Liver (tissue), 9 donors: ENCODE measurements around the gene RBM34. TPM values are rescaled to one million over a fixed set of nuclear protein-coding genes. Genes with fewer than 3 reads are reported as not detected.
"Not testable (repeated sequence)": the region's sequence is repeated elsewhere in the genome, so short reads cannot be mapped to it uniquely, and the experiment has no call there.

ENCODE experiments used
- DNase-seq: peaks from one replicate; pipeline ENCODE4 v3.0.0-alpha.2; 2017; ENCODE audit warnings: low spot score
- H3K27ac ChIP-seq, 2 donors: one replicate each; pipeline ENCODE4 v1.7.0; 2013; ENCODE audit warnings: inconsistent platforms in 2 of 2, low read length in 2 of 2, control low read depth in 1 of 2, low read depth in 1 of 2, mild to moderate bottlenecking in 1 of 2
- H3K27me3 ChIP-seq, 4 donors: one replicate each; pipeline versions ENCODE4 v1.6.1 to v1.7.0; 2013; ENCODE audit warnings: low read length in 3 of 4, inconsistent platforms in 1 of 4, mild to moderate bottlenecking in 1 of 4, moderate library complexity in 1 of 4; ENCODE audit not compliant: control insufficient read depth in 4 of 4, insufficient read depth in 4 of 4
- H3K36me3 ChIP-seq, 4 donors: one replicate each; pipeline versions ENCODE4 v1.6.1 to v1.7.0; 2013; ENCODE audit warnings: low read length in 3 of 4, mild to moderate bottlenecking in 3 of 4, low read depth in 1 of 4, moderate library complexity in 1 of 4; ENCODE audit not compliant: control insufficient read depth in 4 of 4, insufficient read depth in 3 of 4
- H3K4me1 ChIP-seq, 4 donors: one replicate each; pipeline versions ENCODE4 v1.6.1 to v1.7.0; 2013; ENCODE audit warnings: low read length in 3 of 4, mild to moderate bottlenecking in 3 of 4, moderate library complexity in 1 of 4; ENCODE audit not compliant: control insufficient read depth in 4 of 4, insufficient read depth in 4 of 4
- H3K4me3 ChIP-seq, 3 donors: one replicate each; pipeline versions ENCODE4 v1.6.1 to v1.7.0; 2013; ENCODE audit warnings: low read length in 3 of 3, control low read depth in 1 of 3, low read depth in 1 of 3, mild to moderate bottlenecking in 1 of 3
- H3K9ac ChIP-seq, 2 donors: one replicate each; pipeline ENCODE4 v1.7.0; 2013; ENCODE audit warnings: low read length in 2 of 2, mild to moderate bottlenecking in 2 of 2, moderate library complexity in 2 of 2, control low read depth in 1 of 2, low read depth in 1 of 2
- H3K9me3 ChIP-seq, 4 donors: one replicate each; pipeline versions ENCODE4 v1.6.1 to v1.7.0; 2013; ENCODE audit warnings: low read length in 3 of 4; ENCODE audit not compliant: control insufficient read depth in 4 of 4
- CTCF ChIP-seq: fragments of 150-350 bp; IDR thresholded peaks from 2 replicates; pipeline ENCODE4 v1.5.1; 2017; ENCODE audit warnings: improper control_type of control experiment, low read depth, low read length; ENCODE audit not compliant: missing input control
- FOXA1 ChIP-seq: IDR thresholded peaks from 2 replicates; pipeline ENCODE4 v1.6.1; 2016; ENCODE audit warnings: antibody characterized with exemption
- HNF4A ChIP-seq, 2 donors: conservative IDR thresholded peaks; 2 replicates each; pipeline ENCODE4 v1.6.1; 2016; ENCODE audit warnings: antibody characterized with exemption in 2 of 2, mild to moderate bottlenecking in 2 of 2
- NR2F2 ChIP-seq: IDR thresholded peaks from 2 replicates; pipeline ENCODE4 v1.6.1; 2016; ENCODE audit warnings: antibody characterized with exemption
- RAD21 ChIP-seq, 2 donors: IDR thresholded peaks; 2 replicates each; pipeline ENCODE4 v1.6.1; 2016; ENCODE audit warnings: antibody characterized with exemption in 2 of 2, mild to moderate bottlenecking in 2 of 2
- REST ChIP-seq: IDR thresholded peaks from 2 replicates; pipeline ENCODE4 v1.6.1; 2016; ENCODE audit warnings: antibody characterized with exemption, mild to moderate bottlenecking
- SP1 ChIP-seq: IDR thresholded peaks from 2 replicates; pipeline ENCODE4 v1.6.1; 2018; ENCODE audit warnings: antibody characterized with exemption, mild to moderate bottlenecking
- TAF1 ChIP-seq: conservative IDR thresholded peaks from 2 replicates; pipeline ENCODE4 v1.6.1; 2016; ENCODE audit warnings: antibody characterized with exemption, mild to moderate bottlenecking
- ZBTB33 ChIP-seq: IDR thresholded peaks from 2 replicates; pipeline ENCODE4 v1.6.1; 2016; ENCODE audit warnings: antibody characterized with exemption
- WGBS: extraction: QIAGEN DNeasy Blood & Tissue Kit; methylation state at CpG from one replicate; pipeline ENCODE4 v1.1.7; 2013; 5-methylcytosine and 5-hydroxymethylcytosine counted together
- polyA plus RNA-seq, 2 donors: library from polyadenylated mRNA; stranded (reverse) in 1 of 2; unstranded in 1 of 2; fragments of 200-250 nt in 1 of 2; fragments of >200 nt in 1 of 2; fragmentation: Nextera tagmentation in 1 of 2; extraction: Ambion mirVana in 1 of 2; gene quantifications; one replicate each; pipeline versions ENCODE4 v1.2.1 to v1.2.3, GENCODE V29; 2013 to 2015
- total RNA-seq, 2 donors: library from RNA; depleted of rRNA; stranded (reverse); fragments of >200 nt; gene quantifications; one replicate each; pipeline ENCODE4 v1.2.3, GENCODE V29; 2014
- donor health status: healthy.
- donor health status: healthy.
- donor health status: healthy.
- donor health status: healthy.
- donor health status: healthy.

Gene RBM34
- total and polyA plus RNA-seq, 4 donors, result 15.6 to 30.2 (median 18.8) TPM

DNA sequence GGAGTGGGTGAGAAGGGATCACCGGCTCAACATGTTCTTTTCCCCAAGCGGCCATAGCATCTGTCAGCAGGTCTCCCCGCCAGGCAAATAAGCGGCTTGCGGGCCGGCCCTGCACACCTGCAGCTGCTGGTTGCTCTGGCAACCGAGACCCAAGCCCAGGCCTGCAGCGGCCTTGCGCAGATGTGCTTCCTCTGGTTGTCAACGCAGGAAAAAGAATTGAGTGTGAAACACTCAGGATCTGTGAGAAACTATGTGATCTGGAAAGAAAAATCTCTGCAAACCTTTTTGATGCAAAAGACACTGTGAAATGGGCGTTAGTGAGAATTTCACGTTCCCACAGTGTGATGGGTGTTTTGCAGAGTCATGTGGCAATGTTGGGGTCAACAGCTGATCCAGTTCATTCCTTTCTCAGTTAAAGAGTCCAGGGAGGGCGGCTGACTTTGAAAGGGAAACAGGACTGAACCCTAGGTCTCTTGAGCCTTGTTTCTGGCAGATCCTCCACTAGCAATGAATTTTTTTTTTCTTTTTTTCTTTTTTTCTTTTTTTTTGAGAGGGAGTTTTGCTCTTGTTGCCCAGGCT is 60.8 kb downstream of the RBM34 start (continued):
- TF ChIP-seq ZBTB33 (no peak), SP1 (no peak), RAD21 (IDR thresholded peaks at IDR 0.05) (no peak), FOXA1 (no peak), NR2F2 (no peak), HNF4A (conservative IDR thresholded peaks at IDR 0.05) (no peak), TAF1 (no peak)

- Histone ChIP-seq H3K27ac (no peak overlapping the region), H3K9ac (no peak overlapping the region), H3K4me3 (no peak overlapping the region), H3K27me3 (no peaks in the 10 kb centered on the region), H3K4me1 (peaks cover 0 to 4% (median 0%) of the 10 kb centered on the region in 4 donors), H3K9me3 (no peaks in the 10 kb centered on the region), H3K36me3 (no peaks in the 10 kb centered on the region)
- DNase-seq, result no peak
- WGBS, result 96% methylated on average over 9 of the region's 9 CpGs
- no peak for TF ChIP-seq REST
- no peak for TF ChIP-seq SP1
- no peak for TF ChIP-seq ZBTB33
- TF ChIP-seq HNF4A (conservative IDR thresholded peaks at IDR 0.05), result no peak
Observed at GRCh38 chr1:235098991-235099390, 62.1 kb downstream of the RBM34 start.

- Histone ChIP-seq H3K27ac (no peak overlapping the region), H3K9ac (no peak overlapping the region), H3K27me3 (no peaks in the 10 kb centered on the region), H3K4me3 (no peak overlapping the region), H3K36me3 (no peaks in the 10 kb centered on the region), H3K9me3 (no peaks in the 10 kb centered on the region), H3K4me1 (peaks cover 0 to 5% (median 3%) of the 10 kb centered on the region in 4 donors)
- DNase-seq, result no peak
- 86% methylated on average over 6 of the region's 6 CpGs for WGBS
- TF ChIP-seq NR2F2, result no peak
- TF ChIP-seq CTCF, result no peak
- no peak for TF ChIP-seq RAD21 (IDR thresholded peaks at IDR 0.05)
- no peak for TF ChIP-seq TAF1
Observed at GRCh38 chr1:235098547-235098946, 62.5 kb downstream of the RBM34 start.

- 84% methylated on average over 14 of the region's 14 CpGs for WGBS
- H3K4me1 ChIP-seq, result peaks cover 0 to 13% (median 6%) of the 10 kb centered on the region in 4 donors
- not testable (repeated sequence) for H3K27me3 ChIP-seq, DNase-seq, H3K36me3 ChIP-seq, H3K4me3 ChIP-seq, H3K9me3 ChIP-seq, H3K9ac ChIP-seq, H3K27ac ChIP-seq
Observed at GRCh38 chr1:235097501-235097900, 63.5 kb downstream of the RBM34 start.
